PC-9 (cell line): ENCODE measurements around the gene DGKD. TPM values are rescaled to one million over a fixed set of nuclear protein-coding genes. Genes with fewer than 3 reads are reported as not detected.

Experiments
- BruUV-seq: library from RNA; stranded (reverse); fragments of 400-500 nt; replicated peaks from 2 replicates; lab custom pipeline; 2021; lab: Mats Ljungman, UMichigan
- CTCF ChIA-PET: fragments of 300-600 bp; sonication (Branson Sonifier 250); formaldehyde crosslinking; loops from one replicate; lab custom pipeline; 2022; ENCODE audit warnings: antibody characterized with exemption; lab: Charles Lee
- POLR2A ChIA-PET: fragments of 300-600 bp; sonication (Branson Sonifier 250); formaldehyde crosslinking; loops from one replicate; lab custom pipeline; 2022; ENCODE audit warnings: antibody characterized with exemption; ENCODE audit not compliant: unreplicated experiment; lab: Charles Lee
- DNase-seq, 2 experiments: peaks; one replicate each; pipeline versions ENCODE4 v3.0.0 to v3.0.0-alpha.2; 2015 to 2022; ENCODE audit warnings: mixed read lengths in 1 of 2
- H2AFZ ChIP-seq: fragments of 200-600 bp; sonication (generic); 2 replicates; pipeline ENCODE4 v1.8.1; 2017; ENCODE audit warnings: antibody characterized with exemption
- H3F3A ChIP-seq: fragments of 200-600 bp; sonication (generic); 2 replicates; pipeline ENCODE4 v1.8.1; 2017; ENCODE audit warnings: antibody characterized with exemption, mild to moderate bottlenecking, low read depth; ENCODE audit not compliant: insufficient read depth
- H3K27ac ChIP-seq: fragments of 200-600 bp; sonication (generic); 2 replicates; pipeline ENCODE4 v1.6.1; 2016; ENCODE audit warnings: mixed run types
- H3K27me3 ChIP-seq: fragments of 200-600 bp; sonication (generic); 2 replicates; pipeline ENCODE4 v1.6.1; 2016; ENCODE audit warnings: low read depth, mixed run types; ENCODE audit not compliant: insufficient read depth
- H3K36me3 ChIP-seq: fragments of 200-600 bp; sonication (generic); 2 replicates; pipeline ENCODE4 v1.6.1; 2016; ENCODE audit warnings: low read depth, mixed run types
- H3K4me1 ChIP-seq: fragments of 200-600 bp; sonication (generic); replicated peaks from 2 replicates; pipeline ENCODE4 v1.6.1; 2016; ENCODE audit warnings: mixed run types; ENCODE audit not compliant: insufficient read depth
- H3K4me2 ChIP-seq: fragments of 200-600 bp; sonication (generic); 2 replicates; pipeline ENCODE4 v1.6.1; 2017; ENCODE audit warnings: mixed run types
- H3K4me3 ChIP-seq: fragments of 200-600 bp; sonication (generic); 2 replicates; pipeline ENCODE4 v1.6.1; 2016; ENCODE audit warnings: mixed run types
- H3K79me2 ChIP-seq: fragments of 200-600 bp; sonication (generic); 2 replicates; pipeline ENCODE4 v1.6.1; 2017; ENCODE audit warnings: low read depth, mixed run types
- H3K9me2 ChIP-seq: fragments of 200-600 bp; sonication (generic); 2 replicates; pipeline ENCODE4 v1.8.1; 2017; ENCODE audit warnings: mild to moderate bottlenecking; ENCODE audit not compliant: insufficient read depth
- H3K9me3 ChIP-seq: fragments of 200-600 bp; sonication (generic); 2 replicates; pipeline ENCODE4 v1.8.1; 2016; ENCODE audit warnings: low read depth; ENCODE audit not compliant: insufficient read depth
- H4K20me1 ChIP-seq: fragments of 200-600 bp; sonication (generic); 2 replicates; pipeline ENCODE4 v1.8.1; 2017; ENCODE audit not compliant: insufficient read depth
- EZH2 ChIP-seq: fragments of 200-600 bp; sonication (generic); IDR thresholded peaks from 2 replicates; pipeline ENCODE4 v1.8.0; 2017; ENCODE audit warnings: antibody characterized with exemption, low read depth
- intact Hi-C: fragments of 100-400 bp; cut with micrococcal nuclease; formaldehyde crosslinking; loops from one replicate; pipeline ENCODE4 v1.10.0; 2022; ENCODE audit not compliant: unreplicated experiment
- total RNA-seq: library from RNA; stranded (reverse); gene quantifications from 2 replicates; pipeline ENCODE4 v1.2.3, GENCODE V29; 2021
- TF ChIP-seq, protein P1 (sequence below): fragments of 200-600 bp; sonication (generic); conservative IDR thresholded peaks from 2 replicates; pipeline ENCODE4 v1.6.1; 2017; ENCODE audit warnings: mixed run types, antibody characterized with exemption, mild to moderate bottlenecking, moderate library complexity

The DGKD gene
- total RNA-seq, 1 experiment from 2014 or later, result 59.5 TPM

GRCh38 chr2:233453916-233454315 lies 99.6 kb downstream of the DGKD start:
- Histone ChIP-seq H3K4me3 (no peak overlapping the region), H3K9me3 (no peaks in the 10 kb centered on the region), H2AFZ (no peak overlapping the region), H3K79me2 (no peaks in the 10 kb centered on the region), H4K20me1 (no peaks in the 10 kb centered on the region), H3K27ac (no peak overlapping the region), H3F3A (no peaks in the 10 kb centered on the region), H3K27me3 (no peaks in the 10 kb centered on the region), H3K4me2 (no peak overlapping the region), H3K36me3 (peaks cover 41% of the 10 kb centered on the region), H3K9me2 (no peaks in the 10 kb centered on the region), H3K4me1 (no peaks in the 10 kb centered on the region)
- intact Hi-C loops, result no loop called here
- CTCF ChIA-PET, result no interaction called here
- no peak for DNase-seq
- no peak for TF ChIP-seq EZH2
- TF ChIP-seq, protein P1, sequence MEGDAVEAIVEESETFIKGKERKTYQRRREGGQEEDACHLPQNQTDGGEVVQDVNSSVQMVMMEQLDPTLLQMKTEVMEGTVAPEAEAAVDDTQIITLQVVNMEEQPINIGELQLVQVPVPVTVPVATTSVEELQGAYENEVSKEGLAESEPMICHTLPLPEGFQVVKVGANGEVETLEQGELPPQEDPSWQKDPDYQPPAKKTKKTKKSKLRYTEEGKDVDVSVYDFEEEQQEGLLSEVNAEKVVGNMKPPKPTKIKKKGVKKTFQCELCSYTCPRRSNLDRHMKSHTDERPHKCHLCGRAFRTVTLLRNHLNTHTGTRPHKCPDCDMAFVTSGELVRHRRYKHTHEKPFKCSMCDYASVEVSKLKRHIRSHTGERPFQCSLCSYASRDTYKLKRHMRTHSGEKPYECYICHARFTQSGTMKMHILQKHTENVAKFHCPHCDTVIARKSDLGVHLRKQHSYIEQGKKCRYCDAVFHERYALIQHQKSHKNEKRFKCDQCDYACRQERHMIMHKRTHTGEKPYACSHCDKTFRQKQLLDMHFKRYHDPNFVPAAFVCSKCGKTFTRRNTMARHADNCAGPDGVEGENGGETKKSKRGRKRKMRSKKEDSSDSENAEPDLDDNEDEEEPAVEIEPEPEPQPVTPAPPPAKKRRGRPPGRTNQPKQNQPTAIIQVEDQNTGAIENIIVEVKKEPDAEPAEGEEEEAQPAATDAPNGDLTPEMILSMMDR, result no peak
- BruUV-seq, result no TSS peak
- POLR2A ChIA-PET, result no interaction called here

DNA sequence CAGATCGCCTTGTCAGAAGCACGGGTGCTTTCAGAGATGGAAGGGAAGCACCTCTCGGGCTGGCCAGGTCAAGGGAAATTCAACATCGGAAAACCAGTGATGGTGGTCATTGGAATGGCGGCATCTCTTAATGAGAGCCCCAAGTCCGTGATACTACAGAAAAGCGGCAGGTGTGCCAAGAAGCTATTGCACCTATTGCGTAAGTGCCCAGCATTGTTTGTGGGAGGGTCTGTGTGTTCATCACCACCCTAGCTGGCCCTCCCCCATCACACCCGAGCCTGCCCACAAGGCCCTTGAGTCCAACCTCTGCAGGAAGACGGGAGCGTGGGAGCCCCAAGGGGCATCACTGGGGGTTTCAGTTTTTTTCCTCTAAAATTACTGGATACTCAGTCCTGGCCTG lies 100.7 kb downstream of the DGKD start:
- Histone ChIP-seq H3K4me2 (no peak overlapping the region), H3K27me3 (no peaks in the 10 kb centered on the region), H2AFZ (no peak overlapping the region), H3F3A (no peaks in the 10 kb centered on the region), H3K4me1 (no peaks in the 10 kb centered on the region), H3K27ac (no peak overlapping the region), H3K79me2 (no peaks in the 10 kb centered on the region), H4K20me1 (no peaks in the 10 kb centered on the region), H3K9me3 (no peaks in the 10 kb centered on the region), H3K4me3 (no peak overlapping the region), H3K36me3 (peaks cover 41% of the 10 kb centered on the region; the same call in 1 of the 2 replicates), H3K9me2 (no peaks in the 10 kb centered on the region)
- ChIA-PET CTCF (no interaction called here), POLR2A (interaction anchor here (0.6 kb wide), 3 partner anchors 112 to 1497 kb away, joined by 3 to 4 read pairs (median 4); partner anchors contain the start of genes SH3BP4 and USP40)
- no peak for DNase-seq
- BruUV-seq, result no TSS peak
- intact Hi-C loops, result no loop called here
- no peak for TF ChIP-seq EZH2
- TF ChIP-seq, protein P1, result no peak

GRCh38 chr2:233455491-233455890 lies 101.2 kb downstream of the DGKD start:
- Histone ChIP-seq H3K9me3 (no peaks in the 10 kb centered on the region), H3K79me2 (no peaks in the 10 kb centered on the region), H3K4me2 (no peak overlapping the region), H4K20me1 (no peaks in the 10 kb centered on the region), H3K27ac (no peak overlapping the region), H3K4me3 (no peak overlapping the region), H2AFZ (no peak overlapping the region), H3F3A (no peaks in the 10 kb centered on the region), H3K4me1 (no peaks in the 10 kb centered on the region), H3K36me3 (peaks cover 41% of the 10 kb centered on the region; the same call in 1 of the 2 replicates), H3K27me3 (no peaks in the 10 kb centered on the region), H3K9me2 (no peaks in the 10 kb centered on the region)
- intact Hi-C loops, result no loop called here
- TF ChIP-seq EZH2, result no peak
- TF ChIP-seq, protein P1, result no peak
- CTCF ChIA-PET, result no interaction called here
- no TSS peak for BruUV-seq
- no peak for DNase-seq
- POLR2A ChIA-PET, result interaction anchor here (0.6 kb wide), 2 partner anchors 393 to 1496 kb away, joined by 3 to 4 read pairs; partner anchors contain the start of gene SH3BP4
